ENCODE data around the gene MT1X. TPM values are rescaled to one million over a fixed set of nuclear protein-coding genes. Genes with fewer than 3 reads are reported as not detected.
"Not testable (repeated sequence)": the region's sequence is repeated elsewhere in the genome, so short reads cannot be mapped to it uniquely, and the experiment has no call there.

MT1X gene
- total RNA-seq, 1 donor from 2014 or later, result 39.3 TPM

DNA sequence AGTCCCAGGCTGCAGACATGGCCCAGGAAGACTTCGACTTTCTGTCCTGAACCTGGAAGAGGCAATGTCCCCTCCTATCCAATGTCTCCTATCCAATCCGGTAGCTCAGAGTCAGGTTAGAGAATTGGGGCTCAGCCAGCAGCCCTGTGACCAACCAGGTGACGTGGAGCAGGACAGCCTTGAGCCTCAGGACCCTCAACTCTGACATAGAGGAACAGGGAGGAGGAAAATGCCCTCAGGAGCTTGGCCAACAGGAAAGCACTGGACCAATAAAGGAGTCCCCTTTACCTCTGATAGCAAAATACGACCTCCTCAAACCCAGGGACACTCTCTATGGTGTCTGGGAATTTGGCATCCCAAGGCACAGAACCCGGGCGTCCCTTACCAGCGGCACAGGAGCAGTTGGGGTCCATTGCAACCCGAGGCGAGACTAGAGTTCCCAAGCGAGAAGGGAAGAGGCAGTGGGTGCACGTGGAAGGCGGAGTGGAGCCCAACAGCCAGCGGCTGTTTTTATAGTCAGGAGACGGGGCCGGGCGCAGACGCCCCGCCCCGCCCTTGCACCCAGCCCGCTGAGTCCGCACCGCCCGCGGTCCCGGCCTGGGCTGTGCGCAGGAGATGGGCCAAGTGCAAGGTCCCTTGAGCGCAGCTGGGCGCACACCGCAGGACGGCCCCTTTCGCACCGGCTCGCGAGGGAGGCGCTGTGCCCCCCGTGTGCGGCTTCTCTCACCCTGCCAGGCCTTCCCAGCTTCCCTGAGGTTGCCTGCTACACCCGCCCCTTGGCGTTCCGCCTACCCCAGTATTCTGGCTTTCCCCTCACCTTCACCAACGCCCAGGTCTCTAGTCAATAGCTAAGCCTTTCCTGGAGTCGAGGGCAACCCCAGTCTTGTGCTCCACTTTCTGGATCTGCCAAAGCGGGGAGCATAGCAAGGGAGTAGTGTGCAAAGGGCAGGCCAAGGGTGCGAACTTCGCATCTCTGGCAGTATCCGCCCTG is 14.4 kb upstream of the MT1X start, which contains the start of gene MT1G:
Gene MT1G (minus strand): TSS at position 485 of the 991 bp plus-strand sequence. CDS start 72 bp downstream, at position 413.
- no peak for DNase-seq (ENCODE audit: extremely low spot score, unreplicated experiment)
- H3K27me3 Mint-ChIP-seq, result peaks cover 99% of the 10 kb centered on the region
- peaks cover 4% of the 10 kb centered on the region for H3K4me1 Mint-ChIP-seq (ENCODE audit: unreplicated experiment)
- TF ChIP-seq, protein P1, sequence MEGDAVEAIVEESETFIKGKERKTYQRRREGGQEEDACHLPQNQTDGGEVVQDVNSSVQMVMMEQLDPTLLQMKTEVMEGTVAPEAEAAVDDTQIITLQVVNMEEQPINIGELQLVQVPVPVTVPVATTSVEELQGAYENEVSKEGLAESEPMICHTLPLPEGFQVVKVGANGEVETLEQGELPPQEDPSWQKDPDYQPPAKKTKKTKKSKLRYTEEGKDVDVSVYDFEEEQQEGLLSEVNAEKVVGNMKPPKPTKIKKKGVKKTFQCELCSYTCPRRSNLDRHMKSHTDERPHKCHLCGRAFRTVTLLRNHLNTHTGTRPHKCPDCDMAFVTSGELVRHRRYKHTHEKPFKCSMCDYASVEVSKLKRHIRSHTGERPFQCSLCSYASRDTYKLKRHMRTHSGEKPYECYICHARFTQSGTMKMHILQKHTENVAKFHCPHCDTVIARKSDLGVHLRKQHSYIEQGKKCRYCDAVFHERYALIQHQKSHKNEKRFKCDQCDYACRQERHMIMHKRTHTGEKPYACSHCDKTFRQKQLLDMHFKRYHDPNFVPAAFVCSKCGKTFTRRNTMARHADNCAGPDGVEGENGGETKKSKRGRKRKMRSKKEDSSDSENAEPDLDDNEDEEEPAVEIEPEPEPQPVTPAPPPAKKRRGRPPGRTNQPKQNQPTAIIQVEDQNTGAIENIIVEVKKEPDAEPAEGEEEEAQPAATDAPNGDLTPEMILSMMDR (conservative IDR thresholded peaks at IDR 0.05), result no peak
- no peak within 1 kb of the TSS for H3K4me3 Mint-ChIP-seq
- H3K27ac Mint-ChIP-seq, result no peak within 1 kb of the TSS
- H3K9me3 Mint-ChIP-seq, result no peaks in the 10 kb centered on the region
- no peaks in the 10 kb centered on the region for H3K36me3 Mint-ChIP-seq

DNA sequence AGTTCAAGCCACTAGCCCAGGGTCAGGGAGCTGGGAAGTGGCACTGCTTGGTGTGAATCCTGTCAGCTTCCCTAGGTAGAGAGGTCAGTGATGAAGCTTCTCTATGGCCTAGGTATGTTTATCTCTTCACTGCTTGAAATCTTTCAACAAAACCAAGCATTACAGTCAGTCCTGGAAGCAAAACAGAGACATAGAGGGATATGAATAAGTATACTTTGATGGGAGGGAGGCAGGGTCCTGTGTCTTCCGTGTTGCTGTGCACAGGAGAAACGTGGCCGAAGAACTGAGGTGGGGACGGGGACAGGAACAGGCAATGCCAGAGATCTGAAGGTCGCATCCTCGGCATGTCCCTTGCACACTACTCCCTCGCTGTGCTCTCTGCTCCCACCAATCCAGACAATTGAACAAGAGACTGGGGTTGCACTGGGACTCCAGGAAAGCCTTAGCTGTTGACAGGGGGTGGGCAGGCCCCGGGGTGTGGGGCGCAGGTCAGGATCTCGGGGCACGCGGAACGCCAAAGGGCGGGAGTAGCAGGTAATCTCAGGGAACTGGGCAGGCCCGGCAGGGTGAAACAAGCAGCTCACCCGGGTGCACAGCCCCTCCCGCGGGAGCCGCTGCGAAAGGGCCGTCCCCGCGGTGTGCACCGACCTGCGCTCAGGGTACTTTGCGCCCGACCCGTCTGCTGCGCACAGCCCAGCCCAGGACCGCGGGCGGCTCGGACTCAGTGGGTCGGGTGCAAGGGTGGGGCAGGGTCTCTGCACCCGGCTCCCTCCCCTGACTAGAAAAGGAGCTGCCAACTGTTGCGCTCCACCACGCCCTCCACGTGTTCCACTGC is 13.0 kb upstream of the MT1X start, which contains the start of gene MT1H:
Gene MT1H (plus strand): TSS at position 810 of the 835 bp plus-strand sequence. CDS start 71 bp downstream, outside the sequence.
- Mint-ChIP-seq H3K4me3 (no peak within 1 kb of the TSS), H3K27me3 (peaks cover 100% of the 10 kb centered on the region), H3K9me3 (no peaks in the 10 kb centered on the region), H3K27ac (no peak within 1 kb of the TSS), H3K4me1 (ENCODE audit: unreplicated experiment) (peaks cover 2% of the 10 kb centered on the region), H3K36me3 (no peaks in the 10 kb centered on the region)
- no peak for DNase-seq (ENCODE audit: extremely low spot score, unreplicated experiment)
- TF ChIP-seq, protein P1 (conservative IDR thresholded peaks at IDR 0.05), result no peak

DNA sequence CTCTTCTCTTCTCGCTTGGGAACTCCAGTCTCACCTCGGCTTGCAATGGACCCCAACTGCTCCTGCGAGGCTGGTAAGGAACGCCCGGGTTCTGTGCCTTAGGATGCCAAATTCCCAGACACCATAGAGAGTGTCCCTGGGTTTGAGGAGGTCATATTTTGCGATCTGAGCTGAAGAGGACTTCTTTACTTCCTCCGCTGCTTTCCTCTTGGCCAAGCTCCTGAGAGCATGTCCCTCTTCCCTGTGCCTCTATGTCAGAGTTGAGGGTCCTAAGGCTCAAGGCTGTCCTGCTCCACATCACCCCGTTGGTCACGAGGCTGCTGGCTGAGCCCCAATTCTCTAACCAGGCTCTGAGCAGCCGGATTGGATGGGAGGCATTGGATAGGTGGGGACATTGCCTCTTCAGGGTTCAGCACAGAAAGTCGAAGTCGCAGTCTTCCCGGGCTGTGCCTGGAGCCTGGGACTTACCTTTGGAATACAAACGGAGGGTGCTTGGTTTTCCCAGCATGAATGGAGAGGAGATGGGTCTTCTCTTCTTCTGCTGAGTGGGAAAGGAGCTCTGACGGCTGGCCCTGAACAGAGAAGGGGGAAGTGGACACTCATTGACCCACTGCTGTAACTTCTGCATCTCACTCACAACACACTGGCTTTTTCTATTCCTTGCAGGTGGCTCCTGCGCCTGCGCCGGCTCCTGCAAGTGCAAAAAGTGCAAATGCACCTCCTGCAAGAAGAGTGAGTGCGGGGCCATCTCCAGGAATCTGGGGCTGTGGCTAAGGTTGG is 12.2 kb upstream of the MT1X start:
- H3K27ac Mint-ChIP-seq, result no peak overlapping the region
- H3K9me3 Mint-ChIP-seq, result no peaks in the 10 kb centered on the region
- no peak for DNase-seq (ENCODE audit: extremely low spot score, unreplicated experiment)
- TF ChIP-seq, protein P1 (conservative IDR thresholded peaks at IDR 0.05), result no peak
- peaks cover 100% of the 10 kb centered on the region for H3K27me3 Mint-ChIP-seq
- no peak overlapping the region for H3K4me3 Mint-ChIP-seq
- H3K36me3 Mint-ChIP-seq, result no peaks in the 10 kb centered on the region
- peaks cover 3% of the 10 kb centered on the region for H3K4me1 Mint-ChIP-seq (ENCODE audit: unreplicated experiment)

DNA sequence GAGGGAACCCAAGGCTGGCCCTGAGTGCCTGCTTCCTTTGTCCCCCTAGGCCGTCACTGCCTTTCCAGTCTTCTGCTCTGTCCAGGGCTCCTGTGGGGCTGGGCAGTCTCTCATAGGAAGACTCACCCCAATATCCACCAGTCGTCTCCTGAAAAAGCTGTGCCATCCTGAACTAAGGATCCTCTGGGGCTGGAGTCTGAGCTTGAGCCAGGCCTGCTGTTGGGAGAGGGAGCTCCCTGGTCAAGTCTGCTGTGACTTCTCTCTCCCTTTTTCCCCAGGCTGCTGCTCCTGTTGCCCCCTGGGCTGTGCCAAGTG is 11.7 kb upstream of the MT1X start:
- no peak overlapping the region for H3K4me3 Mint-ChIP-seq
- H3K9me3 Mint-ChIP-seq, result no peaks in the 10 kb centered on the region
- TF ChIP-seq, protein P1 (conservative IDR thresholded peaks at IDR 0.05), result no peak
- H3K27ac Mint-ChIP-seq, result no peak overlapping the region
- peaks cover 3% of the 10 kb centered on the region for H3K4me1 Mint-ChIP-seq (ENCODE audit: unreplicated experiment)
- peaks cover 100% of the 10 kb centered on the region for H3K27me3 Mint-ChIP-seq
- no peaks in the 10 kb centered on the region for H3K36me3 Mint-ChIP-seq
- DNase-seq (ENCODE audit: extremely low spot score, unreplicated experiment), result no peak

DNA sequence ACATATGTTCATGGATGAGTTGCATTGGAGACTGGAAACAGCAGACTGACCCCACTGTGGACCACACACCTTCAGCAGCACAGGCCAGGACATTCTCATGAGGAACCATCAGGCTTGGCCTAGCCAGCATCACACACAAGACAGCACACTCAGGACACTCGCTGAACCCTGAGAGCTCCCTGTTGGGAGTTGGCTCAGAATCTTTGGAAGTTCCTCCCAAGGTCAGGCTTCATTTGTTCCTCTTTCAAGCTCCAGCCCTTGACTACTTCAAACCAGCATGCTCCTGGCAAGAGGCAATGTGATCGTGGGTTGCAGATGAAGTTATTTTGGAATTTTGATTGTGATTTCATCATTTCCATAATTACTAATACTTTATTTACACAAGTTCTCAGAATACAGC is 10.6 kb upstream of the MT1X start:
- peaks cover 99% of the 10 kb centered on the region for H3K27me3 Mint-ChIP-seq
- not testable (repeated sequence) for DNase-seq (ENCODE audit: extremely low spot score, unreplicated experiment); H3K36me3 Mint-ChIP-seq; H3K9me3 Mint-ChIP-seq; H3K4me3 Mint-ChIP-seq; H3K4me1 Mint-ChIP-seq (ENCODE audit: unreplicated experiment); H3K27ac Mint-ChIP-seq

DNA sequence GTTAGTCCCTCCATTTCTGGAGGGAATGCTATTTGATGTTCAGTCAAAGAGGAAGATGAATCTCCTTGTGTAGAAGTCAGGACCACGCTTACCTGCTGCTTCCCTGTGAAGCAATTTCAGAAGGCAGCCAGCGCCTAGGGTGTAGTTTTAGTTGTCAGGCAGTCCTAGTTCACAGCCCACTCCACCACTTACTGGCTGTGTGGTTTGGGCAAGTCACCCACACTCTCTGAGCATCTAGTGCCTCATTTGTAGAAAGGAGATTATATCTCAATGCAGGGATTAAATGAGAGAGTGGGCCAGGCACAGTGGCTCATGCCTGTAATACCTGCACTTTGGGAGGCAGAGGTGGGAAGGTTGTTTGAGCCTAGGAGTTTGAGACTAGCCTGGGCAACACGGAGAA is 10.1 kb upstream of the MT1X start:
- H3K27me3 Mint-ChIP-seq, result peaks cover 99% of the 10 kb centered on the region
- not testable (repeated sequence) for DNase-seq (ENCODE audit: extremely low spot score, unreplicated experiment); H3K27ac Mint-ChIP-seq; H3K9me3 Mint-ChIP-seq; H3K36me3 Mint-ChIP-seq; H3K4me1 Mint-ChIP-seq (ENCODE audit: unreplicated experiment); H3K4me3 Mint-ChIP-seq

Measured in type B pancreatic cell (in vitro differentiated cells).